ENCODE measurements around the gene DHX35. TPM values are rescaled to one million over a fixed set of nuclear protein-coding genes. Genes with fewer than 3 reads are reported as not detected.

Gene DHX35
- total RNA-seq, 1 experiment from 2014 or later = 29.5 TPM

DNA sequence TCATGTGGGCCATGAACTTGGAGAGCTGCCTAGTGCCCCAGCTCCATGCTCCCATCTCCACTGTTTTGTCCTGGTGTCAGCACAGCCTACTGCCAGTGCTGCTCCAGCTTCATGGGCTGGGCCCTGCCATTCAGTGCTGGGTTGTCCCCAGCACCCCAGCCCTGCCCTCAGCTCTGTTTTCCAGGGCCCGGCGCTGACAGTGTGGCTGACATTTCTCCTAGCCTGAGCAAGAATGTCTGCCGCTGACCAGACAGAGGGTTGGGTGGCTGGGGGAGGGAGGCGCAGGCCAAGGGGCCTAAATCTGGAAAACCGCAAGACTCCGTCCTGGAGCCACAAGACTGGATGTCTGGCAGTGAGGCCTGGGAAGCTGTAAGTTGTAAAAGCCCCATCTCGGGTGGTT is 78.9 kb downstream of the DHX35 start:
- no peaks in the 10 kb centered on the region for H3K27me3 Mint-ChIP-seq (ENCODE audit: insufficient read depth, unreplicated experiment)
- H3K9me3 ChIP-seq = no peaks in the 10 kb centered on the region
- intact Hi-C loops (cut with micrococcal nuclease; ENCODE audit: unreplicated experiment) = no loop called here
- POLR2A ChIA-PET = no interaction called here
- no TSS peak for BruUV-seq (replicated peaks)
- peaks cover 8% of the 10 kb centered on the region for H3K36me3 ChIP-seq (ENCODE audit: control insufficient read depth, insufficient read depth, low read length)
- H3K4me1 ChIP-seq = no peaks in the 10 kb centered on the region; the same call in 1 of the 2 replicates
- CTCF ChIA-PET = interaction anchor here (0.7 to 1.7 kb wide), 2 partner anchors 9 to 80 kb away, joined by 5 to 12 read pairs; no protein-coding TSS in a partner anchor
- H3K4me3 ChIP-seq (ENCODE audit: low read depth, low read length) = no peak overlapping the region
- DNase-seq = peak in 1 of 2 experiments; percentile 45
- TF ChIP-seq, protein P1, sequence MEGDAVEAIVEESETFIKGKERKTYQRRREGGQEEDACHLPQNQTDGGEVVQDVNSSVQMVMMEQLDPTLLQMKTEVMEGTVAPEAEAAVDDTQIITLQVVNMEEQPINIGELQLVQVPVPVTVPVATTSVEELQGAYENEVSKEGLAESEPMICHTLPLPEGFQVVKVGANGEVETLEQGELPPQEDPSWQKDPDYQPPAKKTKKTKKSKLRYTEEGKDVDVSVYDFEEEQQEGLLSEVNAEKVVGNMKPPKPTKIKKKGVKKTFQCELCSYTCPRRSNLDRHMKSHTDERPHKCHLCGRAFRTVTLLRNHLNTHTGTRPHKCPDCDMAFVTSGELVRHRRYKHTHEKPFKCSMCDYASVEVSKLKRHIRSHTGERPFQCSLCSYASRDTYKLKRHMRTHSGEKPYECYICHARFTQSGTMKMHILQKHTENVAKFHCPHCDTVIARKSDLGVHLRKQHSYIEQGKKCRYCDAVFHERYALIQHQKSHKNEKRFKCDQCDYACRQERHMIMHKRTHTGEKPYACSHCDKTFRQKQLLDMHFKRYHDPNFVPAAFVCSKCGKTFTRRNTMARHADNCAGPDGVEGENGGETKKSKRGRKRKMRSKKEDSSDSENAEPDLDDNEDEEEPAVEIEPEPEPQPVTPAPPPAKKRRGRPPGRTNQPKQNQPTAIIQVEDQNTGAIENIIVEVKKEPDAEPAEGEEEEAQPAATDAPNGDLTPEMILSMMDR (IDR thresholded peaks at IDR 0.05; ENCODE audit: insufficient read depth in 1 of 2, low read depth in 1 of 2, low read length in 1 of 2, severe bottlenecking in 1 of 2, unreplicated experiment in 1 of 2) = no peak
- H3K27me3 ChIP-seq (replicated peaks; ENCODE audit: control insufficient read depth, insufficient read depth, low read length) = no peaks in the 10 kb centered on the region
- H3K4me3 Mint-ChIP-seq (ENCODE audit: unreplicated experiment) = no peak overlapping the region
- peaks cover 6% of the 10 kb centered on the region for H3K4me1 Mint-ChIP-seq (ENCODE audit: low read depth, unreplicated experiment)
- H3K27ac Mint-ChIP-seq (ENCODE audit: unreplicated experiment) = no peak overlapping the region
- H3K9me3 Mint-ChIP-seq (ENCODE audit: unreplicated experiment) = no peaks in the 10 kb centered on the region
- peaks cover 33% of the 10 kb centered on the region for H3K36me3 Mint-ChIP-seq (ENCODE audit: insufficient read depth, unreplicated experiment)

DNA sequence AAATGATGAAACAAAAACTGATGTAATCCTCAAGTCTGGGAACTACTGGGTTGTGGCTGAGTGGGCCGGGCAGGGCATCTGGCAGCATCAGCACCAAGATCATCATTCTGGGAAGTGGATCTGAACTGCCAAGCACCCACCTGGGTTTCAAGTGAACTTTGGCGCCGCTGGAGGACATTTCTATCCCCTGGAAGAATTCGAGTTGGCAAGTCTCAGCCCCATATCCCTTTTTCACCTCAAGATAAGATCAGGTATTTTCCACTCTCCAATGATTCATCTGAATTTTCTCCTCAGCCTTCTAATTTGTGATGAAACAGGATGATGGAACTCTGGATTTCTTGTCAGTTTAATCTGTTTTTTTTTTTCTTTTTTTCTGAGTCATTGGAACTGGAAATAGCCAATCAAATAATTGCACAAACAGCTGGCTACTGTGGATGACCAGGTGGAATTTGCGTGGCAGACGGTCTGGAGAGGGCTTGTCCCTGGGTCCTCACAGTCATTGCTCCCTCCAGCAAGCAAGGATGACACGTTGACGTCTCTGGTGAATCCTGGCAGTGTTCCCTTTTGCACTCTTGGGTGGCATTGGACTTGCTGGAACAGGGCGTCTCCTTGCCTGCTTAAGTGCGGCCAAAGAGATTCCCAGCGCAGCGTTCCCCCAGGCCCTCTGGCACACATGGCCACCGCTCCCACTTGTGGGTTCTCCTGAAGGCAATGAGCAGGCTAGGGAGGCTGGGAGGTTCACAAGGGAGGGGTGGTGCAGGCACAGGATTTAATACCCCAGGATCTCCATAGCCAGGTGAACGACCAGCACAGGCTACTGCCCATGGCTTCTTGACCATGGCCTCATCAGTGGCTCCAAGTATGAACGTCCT is 80.4 kb downstream of the DHX35 start:
- TF ChIP-seq, protein P1 (IDR thresholded peaks at IDR 0.05; ENCODE audit: insufficient read depth in 1 of 2, low read depth in 1 of 2, low read length in 1 of 2, severe bottlenecking in 1 of 2, unreplicated experiment in 1 of 2) = no peak
- ChIA-PET POLR2A (interaction anchor here (0.6 kb wide), 1 partner anchor 408 kb away, joined by 3 read pairs; no protein-coding TSS in a partner anchor), CTCF (interaction anchor here (0.6 to 1.7 kb wide), 3 partner anchors 7 to 397 kb away, joined by 3 to 12 read pairs (median 6); no protein-coding TSS in a partner anchor)
- peaks cover 31% of the 10 kb centered on the region for H3K36me3 Mint-ChIP-seq (ENCODE audit: insufficient read depth, unreplicated experiment)
- peak in 1 of 2 experiments; percentile 49 for DNase-seq
- no peaks in the 10 kb centered on the region for H3K27me3 ChIP-seq (replicated peaks; ENCODE audit: control insufficient read depth, insufficient read depth, low read length)
- intact Hi-C loops (cut with micrococcal nuclease; ENCODE audit: unreplicated experiment) = no loop called here
- H3K27me3 Mint-ChIP-seq (ENCODE audit: insufficient read depth, unreplicated experiment) = no peaks in the 10 kb centered on the region
- H3K4me1 ChIP-seq = no peaks in the 10 kb centered on the region; the same call in 1 of the 2 replicates
- peaks cover 8% of the 10 kb centered on the region for H3K36me3 ChIP-seq (ENCODE audit: control insufficient read depth, insufficient read depth, low read length)
- no peaks in the 10 kb centered on the region for H3K9me3 Mint-ChIP-seq (ENCODE audit: unreplicated experiment)
- no TSS peak for BruUV-seq (replicated peaks)
- H3K4me3 Mint-ChIP-seq (ENCODE audit: unreplicated experiment) = no peak overlapping the region
- no peaks in the 10 kb centered on the region for H3K9me3 ChIP-seq
- H3K4me3 ChIP-seq (ENCODE audit: low read depth, low read length) = no peak overlapping the region
- peak overlapping the region; percentile 48 for H3K27ac Mint-ChIP-seq (ENCODE audit: unreplicated experiment)
- H3K4me1 Mint-ChIP-seq (ENCODE audit: low read depth, unreplicated experiment) = peaks cover 6% of the 10 kb centered on the region

DNA sequence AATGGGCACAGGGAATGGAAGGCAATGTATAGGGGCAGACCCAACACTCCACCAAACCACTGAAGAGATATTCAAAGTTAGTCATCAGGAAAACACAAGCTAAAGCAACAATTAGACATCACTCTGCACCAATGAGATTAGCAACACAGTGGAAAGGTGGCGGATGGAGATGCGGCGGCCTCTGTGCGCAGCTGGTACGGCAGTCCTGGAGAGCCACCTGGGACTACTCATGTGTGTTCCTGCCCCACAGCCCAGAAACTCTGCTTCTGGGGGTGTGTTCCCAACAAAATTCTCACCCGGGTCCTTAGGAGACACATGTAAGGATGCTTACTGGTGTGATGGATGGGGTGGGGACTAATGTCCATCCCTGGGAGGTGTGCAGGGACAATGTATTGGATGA is 82.4 kb downstream of the DHX35 start:
- ChIA-PET CTCF (no interaction called here), POLR2A (no interaction called here)

More for the DNA sequence above, 82.4 kb downstream of the DHX35 start:
- Histone ChIP-seq H3K36me3 (ENCODE audit: control insufficient read depth, insufficient read depth, low read length) (peaks cover 5% of the 10 kb centered on the region), H3K4me3 (ENCODE audit: low read depth, low read length) (no peak overlapping the region), H3K4me1 (peaks cover 3% of the 10 kb centered on the region; the same call in 1 of the 2 replicates), H3K27me3 (replicated peaks; ENCODE audit: control insufficient read depth, insufficient read depth, low read length) (no peaks in the 10 kb centered on the region), H3K9me3 (no peaks in the 10 kb centered on the region)
- H3K36me3 Mint-ChIP-seq (ENCODE audit: insufficient read depth, unreplicated experiment) = peaks cover 32% of the 10 kb centered on the region
- no peaks in the 10 kb centered on the region for H3K9me3 Mint-ChIP-seq (ENCODE audit: unreplicated experiment)
- H3K27ac Mint-ChIP-seq (ENCODE audit: unreplicated experiment) = no peak overlapping the region
- H3K4me1 Mint-ChIP-seq (ENCODE audit: low read depth, unreplicated experiment) = peaks cover 6% of the 10 kb centered on the region
- H3K4me3 Mint-ChIP-seq (ENCODE audit: unreplicated experiment) = no peak overlapping the region
- intact Hi-C loops (cut with micrococcal nuclease; ENCODE audit: unreplicated experiment) = no loop called here
- DNase-seq = peak in 1 of 2 experiments; percentile 27
- no TSS peak for BruUV-seq (replicated peaks)
- TF ChIP-seq, protein P1 (IDR thresholded peaks at IDR 0.05; ENCODE audit: insufficient read depth in 1 of 2, low read depth in 1 of 2, low read length in 1 of 2, severe bottlenecking in 1 of 2, unreplicated experiment in 1 of 2) = no peak
- H3K27me3 Mint-ChIP-seq (ENCODE audit: insufficient read depth, unreplicated experiment) = no peaks in the 10 kb centered on the region

Data from Caco-2 (cell line).